HG03196 (cell line): ENCODE data around the gene PCNX2.
"Not testable (repeated sequence)": the region's sequence is repeated elsewhere in the genome, so short reads cannot be mapped to it uniquely, and the experiment has no call there.

Experiments
- ATAC-seq: cut with Tn5 transposase; IDR thresholded peaks from one replicate; pipeline ENCODE4 v1.9.1; 2021; ENCODE audit not compliant: unreplicated experiment

Gene PCNX2

GRCh38 chr1:233112186-233113008 lies 183.1 kb downstream of the PCNX2 start:
- no peak for ATAC-seq

- ATAC-seq = no peak
These were observed 183.8 kb downstream of the PCNX2 start for GRCh38 chr1:233111731-233112130.

GRCh38 chr1:233109096-233109495 lies 186.4 kb downstream of the PCNX2 start:
- ATAC-seq = no peak

- ATAC-seq = not testable (repeated sequence)
These were observed 187.8 kb downstream of the PCNX2 start for GRCh38 chr1:233107716-233108130.

GRCh38 chr1:233107130-233107660 lies 188.3 kb downstream of the PCNX2 start:
- no peak for ATAC-seq

GRCh38 chr1:233105225-233105624 lies 190.3 kb downstream of the PCNX2 start:
- no peak for ATAC-seq

- no peak for ATAC-seq
These were observed 193.2 kb downstream of the PCNX2 start for GRCh38 chr1:233102341-233102740.

GRCh38 chr1:233097959-233098580 lies 197.5 kb downstream of the PCNX2 start:
- ATAC-seq = no peak

GRCh38 chr1:233097546-233097945 lies 198.0 kb downstream of the PCNX2 start:
- no peak for ATAC-seq

- no peak for ATAC-seq
These were observed 200.8 kb downstream of the PCNX2 start for GRCh38 chr1:233094691-233095090.

GRCh38 chr1:233094269-233094668 lies 201.3 kb downstream of the PCNX2 start:
- ATAC-seq = no peak

GRCh38 chr1:233090746-233091494 lies 204.6 kb downstream of the PCNX2 start:
- ATAC-seq = no peak

GRCh38 chr1:233089251-233089650 lies 206.3 kb downstream of the PCNX2 start:
- no peak for ATAC-seq

GRCh38 chr1:233088613-233089012 lies 206.9 kb downstream of the PCNX2 start:
- no peak for ATAC-seq

GRCh38 chr1:233086961-233087881 lies 208.3 kb downstream of the PCNX2 start:
- no peak for ATAC-seq

GRCh38 chr1:233085566-233085965 lies 210.0 kb downstream of the PCNX2 start:
- ATAC-seq = no peak

- peak; percentile 60 for ATAC-seq
These were observed 212.6 kb downstream of the PCNX2 start for GRCh38 chr1:233082778-233083550.

GRCh38 chr1:233081735-233082134 lies 213.8 kb downstream of the PCNX2 start:
- ATAC-seq = no peak

GRCh38 chr1:233080827-233081226 lies 214.7 kb downstream of the PCNX2 start:
- ATAC-seq = not testable (repeated sequence)

GRCh38 chr1:233080286-233080685 lies 215.2 kb downstream of the PCNX2 start:
- ATAC-seq = no peak
